GM12801 (cell line): ENCODE data around the gene NMUR1.

Experiments
- TF ChIP-seq, protein P1 (sequence below): IDR thresholded peaks from one replicate; pipeline ENCODE4 v1.5.1; 2011; ENCODE audit warnings: control low read depth; ENCODE audit not compliant: insufficient read length; ENCODE audit errors: extremely low read depth

Gene NMUR1

DNA sequence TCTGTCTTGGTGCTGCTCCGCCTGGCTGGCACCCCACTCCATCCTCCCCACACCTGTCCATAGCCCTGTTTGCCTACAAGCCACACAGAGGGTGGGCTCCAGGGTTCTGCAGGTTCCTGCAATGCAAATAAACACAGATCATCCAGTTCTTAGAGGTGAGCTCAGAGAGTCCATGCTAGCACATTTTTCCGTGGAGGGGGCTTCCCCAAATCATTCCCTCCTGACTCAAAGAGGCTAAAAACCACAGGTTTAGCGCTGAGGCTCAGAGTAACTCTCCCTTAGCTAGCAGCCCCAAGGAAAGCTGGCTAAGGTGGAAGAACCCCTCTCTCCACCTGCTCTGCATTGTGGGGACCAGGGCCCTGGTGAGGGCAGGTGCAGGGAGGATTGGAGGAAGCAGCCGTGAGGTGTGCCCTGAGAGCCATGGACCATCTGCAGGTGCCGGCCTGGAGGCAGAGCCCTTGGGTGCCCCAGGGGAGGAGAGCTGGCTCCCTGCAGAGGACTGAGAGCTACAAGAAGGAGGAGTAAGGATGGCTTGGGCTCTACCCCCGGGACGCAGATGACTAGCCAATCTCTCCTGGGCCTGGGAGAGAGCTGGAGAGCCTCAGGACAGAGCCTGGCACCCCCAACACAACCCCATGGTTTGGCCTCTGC, 38.7 kb upstream of the NMUR1 start:
- TF ChIP-seq, protein P1, sequence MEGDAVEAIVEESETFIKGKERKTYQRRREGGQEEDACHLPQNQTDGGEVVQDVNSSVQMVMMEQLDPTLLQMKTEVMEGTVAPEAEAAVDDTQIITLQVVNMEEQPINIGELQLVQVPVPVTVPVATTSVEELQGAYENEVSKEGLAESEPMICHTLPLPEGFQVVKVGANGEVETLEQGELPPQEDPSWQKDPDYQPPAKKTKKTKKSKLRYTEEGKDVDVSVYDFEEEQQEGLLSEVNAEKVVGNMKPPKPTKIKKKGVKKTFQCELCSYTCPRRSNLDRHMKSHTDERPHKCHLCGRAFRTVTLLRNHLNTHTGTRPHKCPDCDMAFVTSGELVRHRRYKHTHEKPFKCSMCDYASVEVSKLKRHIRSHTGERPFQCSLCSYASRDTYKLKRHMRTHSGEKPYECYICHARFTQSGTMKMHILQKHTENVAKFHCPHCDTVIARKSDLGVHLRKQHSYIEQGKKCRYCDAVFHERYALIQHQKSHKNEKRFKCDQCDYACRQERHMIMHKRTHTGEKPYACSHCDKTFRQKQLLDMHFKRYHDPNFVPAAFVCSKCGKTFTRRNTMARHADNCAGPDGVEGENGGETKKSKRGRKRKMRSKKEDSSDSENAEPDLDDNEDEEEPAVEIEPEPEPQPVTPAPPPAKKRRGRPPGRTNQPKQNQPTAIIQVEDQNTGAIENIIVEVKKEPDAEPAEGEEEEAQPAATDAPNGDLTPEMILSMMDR, result no peak

DNA sequence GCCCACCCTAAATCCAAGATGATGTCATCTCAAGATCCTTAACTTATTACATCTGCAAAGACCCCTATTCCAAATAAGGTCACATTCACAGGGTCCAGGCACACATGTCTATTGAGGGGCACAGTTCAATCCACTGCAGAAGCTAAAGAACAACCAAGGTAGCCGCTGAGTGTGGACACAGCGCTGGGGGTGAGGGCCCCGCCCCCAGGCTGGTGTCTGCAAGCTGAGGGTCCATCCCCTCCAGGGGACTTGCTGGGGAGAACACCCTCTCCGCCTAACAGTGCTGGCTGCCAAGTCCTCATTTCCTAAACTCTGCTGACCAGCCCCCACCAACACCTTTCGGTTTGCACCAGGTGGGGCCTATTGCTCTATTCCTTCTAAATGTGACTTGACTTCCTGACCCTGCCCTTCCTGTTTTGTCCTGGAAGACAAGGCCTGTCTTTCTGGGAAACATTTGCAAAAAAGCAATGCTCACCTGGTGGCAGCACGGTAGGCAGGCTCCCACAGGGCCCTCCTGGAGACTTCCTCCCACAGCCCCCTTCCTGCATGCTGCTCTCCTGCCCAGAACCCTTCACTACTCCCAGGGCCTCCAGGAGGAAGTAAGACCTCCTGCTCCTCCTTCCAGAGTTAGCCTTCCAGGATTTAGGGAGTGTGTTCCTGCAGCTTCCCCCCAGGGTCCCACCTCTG, 38.0 kb upstream of the NMUR1 start:
- TF ChIP-seq, protein P1, result no peak

DNA sequence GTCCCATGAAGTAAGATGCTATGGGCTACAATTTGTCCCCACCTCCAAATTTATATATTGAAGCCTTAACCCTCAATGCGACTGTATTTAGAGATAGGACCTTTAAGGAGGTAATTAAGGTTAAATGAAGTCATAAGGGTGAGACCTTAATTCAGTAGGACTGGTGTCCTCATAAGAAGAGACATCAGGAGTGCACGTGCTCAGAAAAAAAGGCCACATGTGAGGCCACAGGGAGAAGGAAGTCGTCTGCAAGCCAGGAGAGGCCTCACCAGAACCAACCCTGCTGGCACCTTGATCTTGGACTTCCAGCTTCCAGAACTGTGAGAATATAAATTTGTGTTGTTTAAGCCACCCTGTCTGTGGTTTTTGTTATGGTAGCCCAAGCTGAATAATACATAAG, 36.9 kb upstream of the NMUR1 start:
- TF ChIP-seq, protein P1, result no peak

DNA sequence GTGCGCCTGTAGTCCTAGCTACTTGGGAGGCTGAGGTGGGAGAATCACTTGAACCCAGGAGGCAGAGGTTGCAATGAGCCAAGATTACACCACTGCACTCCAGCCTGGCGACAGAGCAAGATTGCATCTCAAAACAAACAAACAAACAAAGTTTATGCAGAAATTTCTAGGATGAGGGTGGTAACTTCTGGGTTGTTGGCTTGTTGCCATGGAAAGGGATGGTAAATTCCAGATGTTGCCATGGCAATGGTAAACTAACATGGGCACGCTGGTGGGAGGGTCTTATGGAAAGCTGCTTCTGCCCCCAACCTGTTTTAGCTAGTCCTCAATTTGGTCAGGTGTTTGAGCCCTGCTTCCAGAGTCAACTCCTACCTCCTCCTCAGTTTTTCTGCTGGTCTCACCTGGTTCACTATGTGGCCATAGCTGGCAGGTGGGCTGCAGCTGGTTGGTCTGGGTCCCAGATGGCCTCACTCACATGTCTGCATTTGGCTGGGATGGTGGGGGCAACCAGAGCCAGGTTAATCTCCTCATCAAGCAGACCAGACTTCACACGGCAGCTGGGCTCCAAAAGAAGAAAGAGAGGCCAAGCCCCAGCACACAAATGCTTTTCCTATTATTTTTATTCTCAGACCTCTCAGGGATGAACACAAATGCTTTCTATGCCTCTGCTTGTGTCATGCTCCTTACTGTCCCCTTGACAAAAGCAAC, 35.8 kb upstream of the NMUR1 start:
- TF ChIP-seq, protein P1, result no peak

DNA sequence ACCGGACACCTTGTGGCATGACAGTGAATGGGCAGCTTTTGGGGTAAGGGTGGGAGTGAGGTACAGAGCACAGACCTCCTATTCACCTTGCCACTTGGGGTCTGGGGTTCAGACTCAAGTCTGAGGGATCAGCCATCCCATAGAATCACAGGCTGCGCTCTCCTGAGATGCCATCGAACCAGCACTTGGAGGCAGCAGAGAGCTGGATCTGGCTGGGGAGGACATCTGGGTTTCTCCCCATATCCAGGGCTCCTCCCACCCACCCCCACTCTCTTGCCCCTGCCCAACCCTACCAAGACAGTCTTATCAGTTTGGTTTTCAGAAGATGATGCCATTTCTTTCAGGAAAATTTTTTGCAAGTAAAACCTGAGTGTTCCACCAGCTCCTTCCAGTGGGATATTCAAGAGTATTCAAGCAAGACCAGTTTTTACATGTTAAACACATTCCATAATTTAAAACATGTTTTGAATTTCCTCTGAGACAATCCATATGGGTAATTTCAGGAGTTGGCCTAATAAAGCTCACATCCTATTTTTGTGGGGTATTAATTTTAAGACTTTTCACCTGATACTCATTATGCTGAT, 33.2 kb upstream of the NMUR1 start:
- TF ChIP-seq, protein P1, result no peak

DNA sequence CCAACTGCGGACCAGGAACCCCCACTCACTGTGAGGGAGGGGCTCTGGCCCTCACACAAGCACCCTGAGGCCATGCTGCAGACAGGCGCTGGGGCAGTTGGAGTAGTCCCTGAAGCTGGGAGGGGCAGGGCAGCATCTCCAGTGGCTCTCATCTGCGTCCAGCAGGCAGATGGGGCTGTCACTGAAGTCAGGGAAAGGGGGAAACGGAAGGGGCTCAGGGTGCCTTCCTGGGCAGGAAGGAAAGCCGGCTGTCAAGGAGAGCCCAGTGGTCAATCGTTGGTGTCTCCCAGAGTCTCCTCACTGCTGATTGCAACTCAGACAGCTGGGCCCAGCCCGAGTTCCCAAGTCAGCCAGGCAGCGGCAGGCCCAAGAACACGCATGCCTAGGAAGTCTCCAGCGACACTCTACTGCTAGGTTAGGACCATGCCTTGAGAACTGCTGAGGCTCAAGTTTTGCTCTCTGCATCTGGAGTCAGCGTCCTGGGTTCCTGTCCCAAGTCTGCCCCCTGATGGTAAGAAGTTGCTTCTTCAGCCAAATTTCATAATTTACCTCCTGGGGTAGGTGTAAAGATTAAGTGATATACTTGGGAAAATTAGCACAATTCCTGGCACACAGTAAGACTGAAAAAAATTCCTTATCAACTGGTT, 27.4 kb upstream of the NMUR1 start:
- TF ChIP-seq, protein P1, result no peak

DNA sequence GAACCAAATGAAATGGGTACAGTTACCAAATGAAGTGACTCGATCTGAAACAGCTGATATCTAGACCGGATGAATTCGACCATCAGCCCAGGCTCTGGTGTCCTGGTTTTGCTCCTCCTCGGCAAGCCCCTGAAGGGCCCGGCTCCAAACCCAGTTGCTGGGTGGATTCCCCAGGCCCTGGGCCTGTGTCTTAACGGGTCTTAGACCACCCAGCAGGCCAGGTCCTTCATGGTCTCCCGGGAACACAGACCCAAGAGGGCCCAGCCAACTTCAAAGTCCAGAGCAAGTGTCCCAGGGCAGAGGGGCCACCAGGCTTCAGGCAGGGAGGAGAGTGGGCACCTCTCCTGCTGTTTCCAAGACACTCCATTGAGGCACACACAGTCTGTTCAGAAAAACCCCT, 26.7 kb upstream of the NMUR1 start:
- TF ChIP-seq, protein P1, result no peak
